Tibial nerve (tissue), 4 donors: Measurements from ENCODE around the gene PSMD12. TPM values are rescaled to one million over a fixed set of nuclear protein-coding genes. Genes with fewer than 3 reads are reported as not detected.
A peak's percentile ranks its signal among the peaks of the same experiment; 100 is the strongest.

Source experiments
- DNase-seq, 2 donors: peaks; one replicate each; pipeline ENCODE4 v3.0.0-alpha.2; 2019; ENCODE audit warnings: low spot score in 2 of 2
- H3K27ac ChIP-seq, 4 donors: fragments of 200-600 bp; sonication (generic) in 3 of 4; one replicate each; pipeline ENCODE4 v1.5.1; 2017 to 2019; ENCODE audit warnings: mild to moderate bottlenecking in 1 of 4
- H3K27me3 ChIP-seq, 2 donors: fragments of 200-600 bp; sonication (generic) in 1 of 2; one replicate each; pipeline versions ENCODE4 v1.5.1 to v1.6.0; 2017 to 2019
- H3K36me3 ChIP-seq, 3 donors: fragments of 200-600 bp; sonication (generic); one replicate each; pipeline ENCODE4 v1.5.1; 2018 to 2019
- H3K4me1 ChIP-seq, 4 donors: fragments of 200-600 bp; sonication (generic) in 3 of 4; one replicate each; pipeline ENCODE4 v1.5.1; 2017 to 2019
- H3K4me3 ChIP-seq, 4 donors: fragments of 200-600 bp; sonication (generic) in 3 of 4; one replicate each; pipeline ENCODE4 v1.5.1; 2017 to 2019; ENCODE audit warnings: mild to moderate bottlenecking in 1 of 4, moderate library complexity in 1 of 4
- H3K9me3 ChIP-seq, 4 donors: fragments of 200-600 bp; sonication (generic) in 3 of 4; one replicate each; pipeline ENCODE4 v1.5.1; 2017 to 2019
- EP300 ChIP-seq, 2 donors: sonication (generic); formaldehyde crosslinking; IDR thresholded peaks; one replicate each; pipeline ENCODE4 v1.6.1; 2017; ENCODE audit warnings: antibody characterized with exemption in 2 of 2, mild to moderate bottlenecking in 1 of 2
- POLR2A ChIP-seq, 2 donors: fragments of 450-650 bp; IDR thresholded peaks; one replicate each; pipeline ENCODE4 v1.6.1; 2017; ENCODE audit warnings: antibody characterized with exemption in 2 of 2, mild to moderate bottlenecking in 2 of 2, moderate library complexity in 2 of 2
- WGBS, 2 donors: methylation state at CpG; one replicate each; pipeline ENCODE4 v1.1.5; 2018; 5-methylcytosine and 5-hydroxymethylcytosine counted together
- total RNA-seq, 4 donors: library from RNA; depleted of rRNA; stranded (reverse); fragments of >200 nt; gene quantifications; one replicate each; pipeline ENCODE4 v1.1.0, GENCODE V29; 2016
- TF ChIP-seq, protein P1 (sequence below), 5 experiments: fragments of 200-600 bp in 3 of 5; fragments of 450-650 bp in 2 of 5; sonication (generic) in 3 of 5; IDR thresholded peaks; one replicate each; pipeline ENCODE4 v1.5.1; 2016 to 2019; ENCODE audit warnings: antibody characterized with exemption in 5 of 5, mild to moderate bottlenecking in 3 of 5, moderate library complexity in 2 of 5

PSMD12 gene
- total RNA-seq, 4 donors from 2014 or later = 16.1 to 24.7 (median 22.4) TPM

DNA sequence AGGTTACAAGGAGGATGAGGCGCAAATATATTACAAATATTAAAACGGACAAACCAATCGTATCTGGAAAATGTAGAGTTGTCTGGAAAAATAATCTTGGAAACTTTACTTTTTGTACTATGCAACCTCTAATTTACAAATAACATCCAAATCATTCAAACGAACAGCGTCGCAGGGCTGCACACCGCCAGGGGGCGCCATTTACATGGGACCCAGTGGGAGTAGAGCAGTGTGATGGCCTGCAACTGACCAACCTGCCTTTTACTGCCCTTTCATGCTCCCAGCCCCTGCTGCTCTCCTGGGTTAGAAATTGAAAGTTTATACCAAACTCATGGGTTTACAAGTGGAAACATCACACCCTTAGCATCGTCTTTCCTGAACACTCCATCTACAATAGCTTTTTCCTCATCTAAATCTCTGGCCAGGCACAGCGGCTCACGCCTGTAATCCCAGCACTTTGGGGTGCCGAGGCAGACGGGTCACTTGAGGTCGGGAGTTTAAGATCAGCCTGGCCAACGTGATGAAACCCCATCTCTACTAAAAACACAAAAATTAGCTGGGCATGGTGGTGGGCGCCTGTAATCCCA, 20.7 kb upstream of the PSMD12 start:
- H3K36me3 ChIP-seq = no peaks in the 10 kb centered on the region
- H3K9me3 ChIP-seq = no peaks in the 10 kb centered on the region
- 68 to 73% methylated on average over 16 of the region's 16 CpGs for WGBS, 2 donors
- no peak overlapping the region for H3K4me3 ChIP-seq
- H3K27me3 ChIP-seq = no peaks in the 10 kb centered on the region
- DNase-seq = no peak
- TF ChIP-seq EP300 (IDR thresholded peaks at IDR 0.05) (no peak), POLR2A (IDR thresholded peaks at IDR 0.05) (no peak)
- TF ChIP-seq, protein P1, sequence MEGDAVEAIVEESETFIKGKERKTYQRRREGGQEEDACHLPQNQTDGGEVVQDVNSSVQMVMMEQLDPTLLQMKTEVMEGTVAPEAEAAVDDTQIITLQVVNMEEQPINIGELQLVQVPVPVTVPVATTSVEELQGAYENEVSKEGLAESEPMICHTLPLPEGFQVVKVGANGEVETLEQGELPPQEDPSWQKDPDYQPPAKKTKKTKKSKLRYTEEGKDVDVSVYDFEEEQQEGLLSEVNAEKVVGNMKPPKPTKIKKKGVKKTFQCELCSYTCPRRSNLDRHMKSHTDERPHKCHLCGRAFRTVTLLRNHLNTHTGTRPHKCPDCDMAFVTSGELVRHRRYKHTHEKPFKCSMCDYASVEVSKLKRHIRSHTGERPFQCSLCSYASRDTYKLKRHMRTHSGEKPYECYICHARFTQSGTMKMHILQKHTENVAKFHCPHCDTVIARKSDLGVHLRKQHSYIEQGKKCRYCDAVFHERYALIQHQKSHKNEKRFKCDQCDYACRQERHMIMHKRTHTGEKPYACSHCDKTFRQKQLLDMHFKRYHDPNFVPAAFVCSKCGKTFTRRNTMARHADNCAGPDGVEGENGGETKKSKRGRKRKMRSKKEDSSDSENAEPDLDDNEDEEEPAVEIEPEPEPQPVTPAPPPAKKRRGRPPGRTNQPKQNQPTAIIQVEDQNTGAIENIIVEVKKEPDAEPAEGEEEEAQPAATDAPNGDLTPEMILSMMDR (IDR thresholded peaks at IDR 0.05) = peak in 4 of 5 experiments; percentile 20 to 55 (median 36)
- H3K27ac ChIP-seq = no peak overlapping the region
- H3K4me1 ChIP-seq = peaks cover 0 to 19% (median 7%) of the 10 kb centered on the region in 4 donors

DNA sequence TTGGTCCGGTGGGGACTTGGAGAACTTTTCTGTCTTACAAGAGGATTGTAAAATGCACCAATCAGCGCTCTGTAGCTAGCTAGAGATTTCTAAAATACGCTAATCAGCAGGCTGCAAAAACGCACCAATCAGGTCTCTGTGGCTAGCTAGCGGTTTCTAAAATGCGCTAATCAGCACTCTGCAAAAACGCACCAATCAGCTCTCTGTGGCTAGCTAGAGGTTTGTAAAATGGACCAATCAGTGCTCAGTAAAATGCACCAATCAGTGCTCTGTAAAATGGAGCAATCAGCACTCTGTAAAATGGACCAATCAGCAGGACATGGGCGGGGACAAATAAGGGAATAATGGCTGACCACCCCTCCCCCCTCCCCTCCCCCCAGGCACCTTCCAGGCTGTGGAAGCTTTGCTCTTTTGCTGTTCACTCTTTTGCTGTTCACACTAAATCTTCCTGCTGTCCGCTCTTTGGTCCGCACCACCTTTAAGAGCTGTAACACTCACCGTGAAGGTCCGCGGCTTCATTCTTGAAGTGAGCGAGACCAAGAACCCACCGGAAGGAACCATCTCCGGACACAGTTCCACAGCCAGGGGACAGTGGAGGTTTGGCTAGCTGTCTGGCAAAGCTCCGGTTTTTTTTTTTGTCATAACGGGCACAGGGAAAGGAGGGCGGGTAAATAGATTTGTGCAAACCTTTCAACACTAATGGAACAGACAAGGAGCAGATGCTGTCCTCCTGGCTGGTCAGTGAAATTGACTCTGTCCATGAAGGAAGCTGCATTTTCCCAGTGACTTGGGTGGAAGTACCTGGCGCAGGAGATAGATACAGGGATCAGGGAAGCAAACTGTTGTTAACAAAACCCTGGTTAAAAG, 19.0 kb upstream of the PSMD12 start:
- Histone ChIP-seq H3K27me3 (no peaks in the 10 kb centered on the region), H3K4me1 (peaks cover 0 to 9% (median 4%) of the 10 kb centered on the region in 4 donors), H3K9me3 (no peaks in the 10 kb centered on the region), H3K36me3 (no peaks in the 10 kb centered on the region), H3K4me3 (no peak overlapping the region), H3K27ac (no peak overlapping the region)
- no peak for DNase-seq
- WGBS, 2 donors = 96 to 97% methylated on average over 20 of the region's 20 CpGs
- TF ChIP-seq POLR2A (IDR thresholded peaks at IDR 0.05) (no peak), EP300 (IDR thresholded peaks at IDR 0.05) (no peak)
- TF ChIP-seq, protein P1 (IDR thresholded peaks at IDR 0.05) = no peak

DNA sequence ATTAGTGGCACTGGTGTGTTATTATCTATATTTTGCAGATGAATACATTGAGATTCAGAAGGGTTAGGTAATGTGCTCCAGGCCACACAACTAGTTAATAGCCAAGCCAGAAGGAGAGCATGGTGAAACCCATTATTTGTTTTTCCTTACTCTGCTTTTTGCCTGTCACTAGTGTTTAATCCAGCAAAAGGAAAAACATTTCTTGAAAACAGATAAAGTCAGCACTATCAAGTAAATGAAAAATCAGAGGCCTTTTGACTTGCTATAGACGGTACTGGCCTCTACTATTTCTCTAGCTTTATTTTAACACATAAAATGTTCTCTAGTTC, 15.5 kb upstream of the PSMD12 start:
- WGBS, 2 donors = 49 to 62% methylated on average over 1 of the region's 1 CpG
- H3K27ac ChIP-seq = peak overlapping the region in 1 of 4 donors; percentile 36
- H3K9me3 ChIP-seq = no peaks in the 10 kb centered on the region
- no peaks in the 10 kb centered on the region for H3K36me3 ChIP-seq
- no peaks in the 10 kb centered on the region for H3K27me3 ChIP-seq
- DNase-seq = no peak
- no peak overlapping the region for H3K4me3 ChIP-seq
- TF ChIP-seq EP300 (IDR thresholded peaks at IDR 0.05) = no peak
- TF ChIP-seq POLR2A (IDR thresholded peaks at IDR 0.05) = no peak
- TF ChIP-seq, protein P1 (IDR thresholded peaks at IDR 0.05) = no peak
- peaks cover 0 to 9% (median 0%) of the 10 kb centered on the region in 4 donors for H3K4me1 ChIP-seq

DNA sequence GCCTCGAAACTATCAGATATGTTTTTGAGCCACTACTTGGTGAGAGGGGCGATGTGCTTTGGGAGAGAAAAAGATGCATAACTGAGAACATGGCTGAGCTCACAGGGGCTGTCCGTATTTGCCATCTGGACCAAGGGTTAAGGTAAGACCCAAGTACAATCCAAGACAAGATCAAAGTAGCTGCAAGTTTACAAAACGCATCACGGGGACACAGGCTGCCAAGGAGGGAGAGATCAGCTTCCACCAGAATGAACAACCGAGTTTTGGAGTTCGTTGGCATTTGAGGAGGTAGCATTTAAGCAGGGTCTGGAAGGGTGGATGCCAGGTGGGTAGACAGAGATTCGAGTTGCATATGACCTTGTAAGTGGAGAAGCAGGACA, 12.9 kb upstream of the PSMD12 start:
- TF ChIP-seq POLR2A (IDR thresholded peaks at IDR 0.05) = no peak
- TF ChIP-seq EP300 (IDR thresholded peaks at IDR 0.05) = no peak
- TF ChIP-seq, protein P1 (IDR thresholded peaks at IDR 0.05) = no peak
- H3K4me3 ChIP-seq = peak overlapping the region; percentile 67 to 88 (median 80)
- no peaks in the 10 kb centered on the region for H3K36me3 ChIP-seq
- H3K4me1 ChIP-seq = peaks cover 0 to 28% (median 7%) of the 10 kb centered on the region in 4 donors
- H3K9me3 ChIP-seq = no peaks in the 10 kb centered on the region
- WGBS, 2 donors = 74 to 78% methylated on average over 8 of the region's 8 CpGs
- peak overlapping the region; percentile 71 to 95 (median 86) for H3K27ac ChIP-seq
- no peaks in the 10 kb centered on the region for H3K27me3 ChIP-seq
- DNase-seq = no peak
